KG1 (cell line): ENCODE measurements around the gene ZNF165.
"Not testable (repeated sequence)": the region's sequence is repeated elsewhere in the genome, so short reads cannot be mapped to it uniquely, and the experiment has no call there.

Experiments used
- DNase-seq: peaks from one replicate; lab custom pipeline; 2025; lab: John Stamatoyannopoulos, UW

Gene ZNF165

GRCh38 chr6:28122283-28122682, 41.9 kb downstream of the ZNF165 start:
- DNase-seq = not testable (repeated sequence)

- peak; percentile 82 for DNase-seq
Measured at GRCh38 chr6:28124350-28124970, 44.1 kb downstream of the ZNF165 start, which contains the start of gene ZSCAN16. Gene ZSCAN16 (plus strand): TSS chr6:28124609. CDS start chr6:28125444, 835 bp downstream.

- DNase-seq = no peak
Measured at GRCh38 chr6:28124971-28125353, 44.6 kb downstream of the ZNF165 start.

GRCh38 chr6:28125401-28125800, 45.0 kb downstream of the ZNF165 start:
- DNase-seq = no peak

- DNase-seq = no peak
Measured at GRCh38 chr6:28134015-28134414, 53.6 kb downstream of the ZNF165 start.

- DNase-seq = no peak
Measured at GRCh38 chr6:28134716-28135115, 54.3 kb downstream of the ZNF165 start.

DNA sequence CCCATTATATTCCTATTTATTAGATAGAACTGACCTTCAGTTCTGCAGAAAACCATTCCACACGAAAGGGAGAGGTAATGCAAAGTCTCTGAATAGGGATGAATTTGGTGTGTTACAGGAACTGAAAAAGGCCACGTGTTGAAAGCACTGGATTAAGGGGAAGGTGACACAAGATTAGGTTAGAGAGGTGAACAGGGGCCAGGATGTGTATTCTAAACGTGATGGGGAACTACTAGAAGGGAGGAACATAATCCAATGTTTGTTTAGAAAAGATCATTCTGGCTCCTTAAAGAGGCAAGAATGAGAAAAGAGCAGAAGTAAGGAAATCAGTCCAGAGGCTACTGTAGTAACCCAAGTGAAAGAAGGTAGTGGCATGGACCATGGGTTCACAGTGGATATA, 55.0 kb downstream of the ZNF165 start:
- no peak for DNase-seq

DNA sequence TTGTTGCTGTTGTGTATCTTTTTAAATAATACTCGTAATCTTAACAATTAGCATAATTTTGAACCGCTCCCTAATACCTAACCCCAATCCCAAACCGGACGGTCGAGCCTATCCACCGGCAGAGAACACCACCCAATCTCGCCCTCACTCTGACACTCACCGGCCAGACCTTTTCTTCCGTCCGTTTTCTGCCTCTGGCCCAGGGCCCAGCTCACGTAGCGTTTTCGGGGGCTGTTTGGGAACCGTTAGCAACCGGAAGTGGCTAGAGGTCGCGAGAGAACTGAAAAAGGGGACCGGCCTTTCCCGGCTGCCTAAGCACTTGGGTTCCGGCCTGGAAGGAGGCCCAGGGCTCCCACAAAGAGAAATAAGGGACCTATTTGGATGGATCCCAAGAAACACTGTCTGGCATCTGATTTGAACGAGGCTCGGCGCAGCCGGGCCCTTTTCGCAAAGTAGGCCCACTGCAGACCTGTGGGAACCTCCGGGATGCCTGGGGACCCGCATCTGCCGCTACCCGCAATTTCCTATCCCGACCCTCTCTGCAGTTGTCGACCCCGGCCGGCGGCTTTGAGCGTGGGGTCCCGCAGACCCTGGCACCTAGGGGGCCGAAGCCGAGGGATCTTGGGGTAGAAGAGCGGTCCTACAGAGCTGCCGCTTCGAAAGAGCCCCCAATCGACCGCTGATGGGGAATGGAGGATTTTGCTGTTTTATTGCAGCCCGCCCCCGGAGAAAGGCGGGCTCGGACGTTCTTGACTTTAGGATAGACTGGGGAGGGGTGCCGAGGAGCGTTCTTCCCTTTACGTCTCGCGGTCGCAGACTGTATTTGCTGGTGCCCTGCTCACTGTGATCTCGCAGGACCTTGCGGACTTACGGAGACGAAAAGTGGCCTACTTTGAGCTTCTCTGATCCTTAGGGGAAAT, 56.5 kb downstream of the ZNF165 start:
- peak; percentile 80 for DNase-seq

GRCh38 chr6:28137505-28137981, 57.2 kb downstream of the ZNF165 start:
- DNase-seq = no peak
